OCI-LY7 (cell line): ENCODE data around the gene LSMEM2. TPM values are rescaled to one million over a fixed set of nuclear protein-coding genes. Genes with fewer than 3 reads are reported as not detected.

Source experiments
- BruUV-seq: library from RNA; stranded (reverse); fragments of 400-500 nt; replicated peaks from 2 replicates; lab custom pipeline; 2021; lab: Mats Ljungman, UMichigan
- CTCF ChIA-PET: fragments of 300-600 bp; sonication (Branson Sonifier 250); formaldehyde crosslinking; loops from one replicate; lab custom pipeline; 2022; ENCODE audit warnings: antibody characterized with exemption; ENCODE audit not compliant: unreplicated experiment; lab: Charles Lee
- POLR2A ChIA-PET: fragments of 300-600 bp; sonication (Branson Sonifier 250); formaldehyde crosslinking; loops from one replicate; lab custom pipeline; 2022; ENCODE audit warnings: antibody characterized with exemption; lab: Charles Lee
- DNase-seq: peaks from one replicate; pipeline ENCODE4 v3.0.0-alpha.2; 2015; ENCODE audit warnings: low spot score
- H2AFZ ChIP-seq: fragments of 200-600 bp; sonication (generic), shearing (Covaris generic); 2 replicates; pipeline ENCODE4 v1.6.1; 2014; ENCODE audit warnings: mild to moderate bottlenecking, antibody characterized with exemption, low read length, moderate library complexity
- H3K27ac ChIP-seq: fragments of 200-600 bp; sonication (generic); 2 replicates; pipeline ENCODE4 v1.5.1; 2014; ENCODE audit warnings: mixed run types, low read depth, mild to moderate bottlenecking, moderate library complexity, low read length, inconsistent platforms; ENCODE audit not compliant: poor library complexity, severe bottlenecking
- H3K36me3 ChIP-seq: fragments of 200-600 bp; sonication (generic); 2 replicates; pipeline ENCODE4 v1.6.1; 2014; ENCODE audit warnings: mild to moderate bottlenecking, antibody characterized with exemption, low read length, moderate library complexity, mixed read lengths; ENCODE audit not compliant: insufficient read depth
- H3K4me1 ChIP-seq: fragments of 200-600 bp; sonication (generic); 2 replicates; pipeline ENCODE4 v1.5.1; 2014; ENCODE audit warnings: mild to moderate bottlenecking, low read length; ENCODE audit not compliant: insufficient read depth, poor library complexity, severe bottlenecking
- H3K4me2 ChIP-seq: fragments of 200-600 bp; sonication (generic); 2 replicates; pipeline ENCODE4 v1.6.1; 2014; ENCODE audit warnings: mild to moderate bottlenecking, low read length
- H3K4me3 ChIP-seq: fragments of 200-600 bp; sonication (generic); 2 replicates; pipeline ENCODE4 v1.5.1; 2014; ENCODE audit warnings: mild to moderate bottlenecking, low read depth, low read length; ENCODE audit not compliant: poor library complexity, severe bottlenecking
- H3K79me2 ChIP-seq: fragments of 200-600 bp; sonication (generic); 2 replicates; pipeline ENCODE4 v1.6.1; 2016; ENCODE audit warnings: low read depth, mild to moderate bottlenecking, low read length, moderate library complexity, mixed read lengths; ENCODE audit not compliant: insufficient read depth
- H3K9me2 ChIP-seq: fragments of 200-600 bp; sonication (generic); 2 replicates; pipeline ENCODE4 v1.6.1; 2016; ENCODE audit warnings: mild to moderate bottlenecking, low read length, mixed read lengths; ENCODE audit not compliant: insufficient read depth
- H3K9me3 ChIP-seq: fragments of 200-600 bp; sonication (generic); 2 replicates; pipeline ENCODE4 v1.6.1; 2014; ENCODE audit warnings: mild to moderate bottlenecking, mixed run types, low read length, mixed read lengths
- H4K20me1 ChIP-seq: fragments of 200-600 bp; sonication (generic); 2 replicates; pipeline ENCODE4 v1.6.1; 2014; ENCODE audit warnings: mild to moderate bottlenecking, antibody characterized with exemption, low read length, moderate library complexity, mixed read lengths; ENCODE audit not compliant: insufficient read depth
- CTCF ChIP-seq: fragments of 200-600 bp; sonication (generic); conservative IDR thresholded peaks from 2 replicates; pipeline ENCODE4 v1.5.1; 2014; ENCODE audit warnings: mild to moderate bottlenecking, antibody characterized with exemption, low read length, moderate library complexity, mixed read lengths
- EZH2phosphoT487 ChIP-seq: fragments of 200-600 bp; sonication (generic); IDR thresholded peaks from 2 replicates; pipeline ENCODE4 v1.6.1; 2018; ENCODE audit warnings: low read depth, borderline replicate concordance, mild to moderate bottlenecking, mixed run types, antibody characterized with exemption, low read length, moderate library complexity, mixed read lengths
- intact Hi-C: fragments of 100-400 bp; cut with micrococcal nuclease; formaldehyde crosslinking; loops from one replicate; pipeline ENCODE4 v1.10.0; 2022; ENCODE audit not compliant: unreplicated experiment
- total RNA-seq, 2 experiments: library from RNA; depleted of rRNA in 1 of 2; stranded (reverse); fragments of >200 nt in 1 of 2; shearing (Covaris generic) in 1 of 2; gene quantifications; 2 replicates each; pipeline ENCODE4 v1.2.3, GENCODE V29; 2014 to 2022

Gene LSMEM2
- total RNA-seq, 2 experiments from 2014 or later = not detected

GRCh38 chr3:50264964-50265485 is 13.9 kb upstream of the LSMEM2 start:
- DNase-seq = no peak
- ChIA-PET CTCF (interaction anchor here (0.6 kb wide), 1 partner anchor 9 kb away, joined by 3 read pairs; no protein-coding TSS in a partner anchor), POLR2A (interaction anchor here (0.8 kb wide), 1 partner anchor 13 kb away, joined by 5 read pairs; no protein-coding TSS in a partner anchor)
- H3K36me3 ChIP-seq = no peaks in the 10 kb centered on the region
- no peaks in the 10 kb centered on the region for H4K20me1 ChIP-seq
- H3K27ac ChIP-seq = no peak overlapping the region
- H3K9me2 ChIP-seq = no peaks in the 10 kb centered on the region
- intact Hi-C loops = no loop called here
- H3K9me3 ChIP-seq = no peaks in the 10 kb centered on the region
- no peak overlapping the region for H2AFZ ChIP-seq
- no peak overlapping the region for H3K4me3 ChIP-seq
- TF ChIP-seq EZH2phosphoT487 = no peak
- TF ChIP-seq CTCF = no peak
- H3K4me2 ChIP-seq = no peak overlapping the region
- H3K4me1 ChIP-seq = no peaks in the 10 kb centered on the region
- no peaks in the 10 kb centered on the region for H3K79me2 ChIP-seq
- BruUV-seq = no TSS peak

GRCh38 chr3:50265571-50265970 is 13.3 kb upstream of the LSMEM2 start:
- Histone ChIP-seq H4K20me1 (no peaks in the 10 kb centered on the region), H3K4me1 (no peaks in the 10 kb centered on the region), H3K9me3 (no peaks in the 10 kb centered on the region), H2AFZ (no peak overlapping the region), H3K4me3 (no peak overlapping the region), H3K4me2 (no peak overlapping the region), H3K79me2 (no peaks in the 10 kb centered on the region), H3K9me2 (no peaks in the 10 kb centered on the region), H3K36me3 (no peaks in the 10 kb centered on the region), H3K27ac (no peak overlapping the region)
- no peak for TF ChIP-seq EZH2phosphoT487
- no peak for TF ChIP-seq CTCF
- POLR2A ChIA-PET = no interaction called here
- CTCF ChIA-PET = no interaction called here
- intact Hi-C loops = no loop called here
- BruUV-seq = no TSS peak
- no peak for DNase-seq

GRCh38 chr3:50266017-50266416 is 12.9 kb upstream of the LSMEM2 start:
- H3K9me3 ChIP-seq = no peaks in the 10 kb centered on the region
- BruUV-seq = no TSS peak
- H2AFZ ChIP-seq = no peak overlapping the region
- POLR2A ChIA-PET = no interaction called here
- no peaks in the 10 kb centered on the region for H3K79me2 ChIP-seq
- no peaks in the 10 kb centered on the region for H4K20me1 ChIP-seq
- H3K4me3 ChIP-seq = no peak overlapping the region
- CTCF ChIA-PET = no interaction called here
- no peaks in the 10 kb centered on the region for H3K4me1 ChIP-seq
- intact Hi-C loops = no loop called here
- no peaks in the 10 kb centered on the region for H3K9me2 ChIP-seq
- TF ChIP-seq CTCF (no peak), EZH2phosphoT487 (no peak)
- no peak overlapping the region for H3K27ac ChIP-seq
- no peak overlapping the region for H3K4me2 ChIP-seq
- H3K36me3 ChIP-seq = no peaks in the 10 kb centered on the region
- no peak for DNase-seq
